ENCODE measurements around the gene SLPI. TPM values are rescaled to one million over a fixed set of nuclear protein-coding genes. Genes with fewer than 3 reads are reported as not detected.

The SLPI gene
- total RNA-seq, 1 donor from 2014 or later, result not detected

DNA sequence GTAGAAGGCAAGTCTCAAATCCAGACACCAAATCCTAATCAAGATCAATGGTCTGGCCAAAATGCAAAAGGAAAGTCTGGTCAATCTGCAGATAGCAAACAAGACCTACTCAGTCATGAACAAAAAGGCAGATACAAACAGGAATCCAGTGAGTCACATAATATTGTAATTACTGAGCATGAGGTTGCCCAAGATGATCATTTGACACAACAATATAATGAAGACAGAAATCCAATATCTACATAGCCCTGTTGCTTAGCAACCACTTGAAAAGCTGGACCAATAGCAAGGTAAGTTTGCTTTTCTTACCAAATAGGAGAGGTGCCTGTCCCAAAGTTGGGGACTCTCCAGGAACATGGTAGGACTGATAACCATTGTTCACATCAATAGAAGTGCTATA is 31.2 kb downstream of the SLPI start:
- Mint-ChIP-seq H3K27ac (no peak overlapping the region), H3K4me1 (no peaks in the 10 kb centered on the region), H3K4me3 (no peak overlapping the region), H3K27me3 (ENCODE audit: insufficient read depth, low read depth) (no peaks in the 10 kb centered on the region), H3K36me3 (no peaks in the 10 kb centered on the region), H3K9me3 (no peaks in the 10 kb centered on the region)
- no peak for DNase-seq (ENCODE audit: low spot score)
- Histone ChIP-seq H3K4me3 (no peak overlapping the region), H3K79me2 (ENCODE audit: low read depth) (no peaks in the 10 kb centered on the region), H3K9me3 (ENCODE audit: low read depth) (no peaks in the 10 kb centered on the region), H3K27ac (no peak overlapping the region), H3K36me3 (no peaks in the 10 kb centered on the region), H3K4me1 (no peaks in the 10 kb centered on the region), H2AFZ (replicated peaks) (no peak overlapping the region), H3K27me3 (peaks cover 48% of the 10 kb centered on the region), H3F3A (ENCODE audit: low read depth) (no peaks in the 10 kb centered on the region), H3K4me2 (no peak overlapping the region), H4K20me1 (ENCODE audit: low read depth) (no peaks in the 10 kb centered on the region), H3K9ac (no peak overlapping the region)
- TF ChIP-seq EZH2 (IDR thresholded peaks at IDR 0.05) (no peak), EZH2phosphoT487 (IDR thresholded peaks at IDR 0.05) (no peak)
- TF ChIP-seq, protein P1, sequence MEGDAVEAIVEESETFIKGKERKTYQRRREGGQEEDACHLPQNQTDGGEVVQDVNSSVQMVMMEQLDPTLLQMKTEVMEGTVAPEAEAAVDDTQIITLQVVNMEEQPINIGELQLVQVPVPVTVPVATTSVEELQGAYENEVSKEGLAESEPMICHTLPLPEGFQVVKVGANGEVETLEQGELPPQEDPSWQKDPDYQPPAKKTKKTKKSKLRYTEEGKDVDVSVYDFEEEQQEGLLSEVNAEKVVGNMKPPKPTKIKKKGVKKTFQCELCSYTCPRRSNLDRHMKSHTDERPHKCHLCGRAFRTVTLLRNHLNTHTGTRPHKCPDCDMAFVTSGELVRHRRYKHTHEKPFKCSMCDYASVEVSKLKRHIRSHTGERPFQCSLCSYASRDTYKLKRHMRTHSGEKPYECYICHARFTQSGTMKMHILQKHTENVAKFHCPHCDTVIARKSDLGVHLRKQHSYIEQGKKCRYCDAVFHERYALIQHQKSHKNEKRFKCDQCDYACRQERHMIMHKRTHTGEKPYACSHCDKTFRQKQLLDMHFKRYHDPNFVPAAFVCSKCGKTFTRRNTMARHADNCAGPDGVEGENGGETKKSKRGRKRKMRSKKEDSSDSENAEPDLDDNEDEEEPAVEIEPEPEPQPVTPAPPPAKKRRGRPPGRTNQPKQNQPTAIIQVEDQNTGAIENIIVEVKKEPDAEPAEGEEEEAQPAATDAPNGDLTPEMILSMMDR (IDR thresholded peaks at IDR 0.05), result no peak

DNA sequence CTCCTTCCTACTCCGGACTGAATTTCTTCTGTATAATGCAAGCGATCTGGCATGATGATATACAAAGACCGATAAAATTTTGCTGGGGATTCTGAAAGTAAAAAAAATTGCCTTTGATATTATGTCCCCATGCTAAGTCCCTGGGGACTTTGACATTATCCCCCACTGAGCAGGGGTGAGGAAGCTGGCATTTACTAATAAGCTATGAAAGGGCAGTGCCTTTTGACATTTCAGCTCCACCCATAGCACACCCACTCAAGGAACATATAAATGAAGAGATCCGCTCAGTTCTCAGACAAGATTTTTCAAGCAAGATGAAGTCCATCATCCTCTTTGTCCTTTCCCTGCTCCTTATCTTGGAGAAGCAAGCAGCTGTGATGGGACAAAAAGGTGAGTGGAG is 33.3 kb downstream of the SLPI start, which contains the start of gene SEMG2:
Gene SEMG2, plus strand, starts transcription at position 298 of the 400 bp plus-strand sequence. Its CDS starts 17 bp downstream, at position 315.
- Mint-ChIP-seq H3K27ac (no peak within 1 kb of the TSS), H3K36me3 (no peaks in the 10 kb centered on the region), H3K27me3 (ENCODE audit: insufficient read depth, low read depth) (no peaks in the 10 kb centered on the region), H3K4me1 (no peaks in the 10 kb centered on the region), H3K9me3 (no peaks in the 10 kb centered on the region), H3K4me3 (no peak within 1 kb of the TSS)
- H3F3A ChIP-seq (ENCODE audit: low read depth), result no peaks in the 10 kb centered on the region
- peaks cover 28% of the 10 kb centered on the region for H3K27me3 ChIP-seq
- H3K9ac ChIP-seq, result no peak within 1 kb of the TSS
- no peak for DNase-seq (ENCODE audit: low spot score)
- no peak within 1 kb of the TSS for H3K27ac ChIP-seq
- H4K20me1 ChIP-seq (ENCODE audit: low read depth), result no peaks in the 10 kb centered on the region
- H3K79me2 ChIP-seq (ENCODE audit: low read depth), result no peaks in the 10 kb centered on the region
- H3K9me3 ChIP-seq (ENCODE audit: low read depth), result no peaks in the 10 kb centered on the region
- no peak within 1 kb of the TSS for H2AFZ ChIP-seq (replicated peaks)
- no peaks in the 10 kb centered on the region for H3K4me1 ChIP-seq
- no peaks in the 10 kb centered on the region for H3K36me3 ChIP-seq
- no peak within 1 kb of the TSS for H3K4me2 ChIP-seq
- no peak for TF ChIP-seq EZH2phosphoT487 (IDR thresholded peaks at IDR 0.05)
- TF ChIP-seq, protein P1 (IDR thresholded peaks at IDR 0.05), result no peak
- no peak for TF ChIP-seq EZH2 (IDR thresholded peaks at IDR 0.05)
- no peak within 1 kb of the TSS for H3K4me3 ChIP-seq

DNA sequence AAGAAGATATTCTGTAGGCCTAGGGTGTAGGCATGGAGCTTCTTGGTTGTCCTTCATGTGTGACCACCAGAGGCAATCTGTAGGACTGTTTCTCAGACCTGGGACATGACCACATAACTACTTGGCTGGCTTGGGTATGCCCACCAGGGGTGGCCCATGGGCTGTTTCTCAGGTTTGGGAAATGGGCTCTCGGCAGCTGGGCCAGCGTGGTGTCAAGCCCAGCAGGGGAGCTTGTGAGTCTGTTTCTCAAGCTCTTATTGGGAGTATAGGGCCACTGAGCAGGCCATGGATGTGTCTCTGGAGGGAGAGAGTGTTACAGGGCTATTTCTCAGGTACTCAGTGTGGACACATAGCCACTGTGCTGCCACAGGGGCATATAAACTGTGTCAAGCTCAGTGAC is 35.7 kb downstream of the SLPI start:
- Mint-ChIP-seq H3K27me3 (ENCODE audit: insufficient read depth, low read depth) (no peaks in the 10 kb centered on the region), H3K36me3 (no peaks in the 10 kb centered on the region), H3K27ac (no peak overlapping the region), H3K4me1 (no peaks in the 10 kb centered on the region), H3K9me3 (no peaks in the 10 kb centered on the region), H3K4me3 (no peak overlapping the region)
- Histone ChIP-seq H3K4me1 (no peaks in the 10 kb centered on the region), H3K9ac (no peak overlapping the region), H3K27me3 (peaks cover 7% of the 10 kb centered on the region), H3K27ac (no peak overlapping the region), H3F3A (ENCODE audit: low read depth) (no peaks in the 10 kb centered on the region), H3K4me2 (no peak overlapping the region), H3K4me3 (no peak overlapping the region), H3K36me3 (no peaks in the 10 kb centered on the region), H2AFZ (replicated peaks) (no peak overlapping the region), H3K9me3 (ENCODE audit: low read depth) (no peaks in the 10 kb centered on the region), H4K20me1 (ENCODE audit: low read depth) (no peaks in the 10 kb centered on the region), H3K79me2 (ENCODE audit: low read depth) (no peaks in the 10 kb centered on the region)
- DNase-seq (ENCODE audit: low spot score), result no peak
- TF ChIP-seq EZH2 (IDR thresholded peaks at IDR 0.05) (no peak), EZH2phosphoT487 (IDR thresholded peaks at IDR 0.05) (no peak)
- TF ChIP-seq, protein P1 (IDR thresholded peaks at IDR 0.05), result no peak

All from neural progenitor cell (in vitro differentiated cells).